ENCODE results near the gene OR2T11. TPM values are rescaled to one million over a fixed set of nuclear protein-coding genes. Genes with fewer than 3 reads are reported as not detected.
"Not testable (repeated sequence)": the region's sequence is repeated elsewhere in the genome, so short reads cannot be mapped to it uniquely, and the experiment has no call there.

OR2T11 gene, protein sequence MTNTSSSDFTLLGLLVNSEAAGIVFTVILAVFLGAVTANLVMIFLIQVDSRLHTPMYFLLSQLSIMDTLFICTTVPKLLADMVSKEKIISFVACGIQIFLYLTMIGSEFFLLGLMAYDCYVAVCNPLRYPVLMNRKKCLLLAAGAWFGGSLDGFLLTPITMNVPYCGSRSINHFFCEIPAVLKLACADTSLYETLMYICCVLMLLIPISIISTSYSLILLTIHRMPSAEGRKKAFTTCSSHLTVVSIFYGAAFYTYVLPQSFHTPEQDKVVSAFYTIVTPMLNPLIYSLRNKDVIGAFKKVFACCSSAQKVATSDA
- not detected for polyA plus RNA-seq (2012; ENCODE audit: insufficient read length, low read depth)

DNA sequence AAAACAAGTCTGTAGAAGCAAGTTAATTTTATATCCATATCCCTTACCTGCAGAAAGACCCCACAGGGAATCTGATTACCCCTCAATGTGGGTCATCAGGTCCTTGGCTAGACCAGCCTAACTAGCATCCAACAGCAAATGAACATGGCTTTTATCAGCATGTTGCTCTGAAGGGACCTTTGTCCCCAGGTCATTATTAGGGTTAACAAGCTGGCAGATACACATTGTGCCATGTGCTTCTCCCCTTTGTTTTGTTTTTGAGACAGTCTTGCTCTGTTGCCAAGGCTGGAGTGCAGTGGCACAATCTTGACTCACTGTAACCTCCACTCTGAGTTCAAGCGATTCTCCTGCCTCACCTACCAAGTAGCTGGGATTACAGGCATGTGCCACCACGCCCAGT, at the start of gene OR2T11:
Gene OR2T11 (minus strand): TSS at position 101 of the 400 bp plus-strand sequence. CDS start 7,963 bp downstream, outside the sequence.
- TF ChIP-seq, protein P1, sequence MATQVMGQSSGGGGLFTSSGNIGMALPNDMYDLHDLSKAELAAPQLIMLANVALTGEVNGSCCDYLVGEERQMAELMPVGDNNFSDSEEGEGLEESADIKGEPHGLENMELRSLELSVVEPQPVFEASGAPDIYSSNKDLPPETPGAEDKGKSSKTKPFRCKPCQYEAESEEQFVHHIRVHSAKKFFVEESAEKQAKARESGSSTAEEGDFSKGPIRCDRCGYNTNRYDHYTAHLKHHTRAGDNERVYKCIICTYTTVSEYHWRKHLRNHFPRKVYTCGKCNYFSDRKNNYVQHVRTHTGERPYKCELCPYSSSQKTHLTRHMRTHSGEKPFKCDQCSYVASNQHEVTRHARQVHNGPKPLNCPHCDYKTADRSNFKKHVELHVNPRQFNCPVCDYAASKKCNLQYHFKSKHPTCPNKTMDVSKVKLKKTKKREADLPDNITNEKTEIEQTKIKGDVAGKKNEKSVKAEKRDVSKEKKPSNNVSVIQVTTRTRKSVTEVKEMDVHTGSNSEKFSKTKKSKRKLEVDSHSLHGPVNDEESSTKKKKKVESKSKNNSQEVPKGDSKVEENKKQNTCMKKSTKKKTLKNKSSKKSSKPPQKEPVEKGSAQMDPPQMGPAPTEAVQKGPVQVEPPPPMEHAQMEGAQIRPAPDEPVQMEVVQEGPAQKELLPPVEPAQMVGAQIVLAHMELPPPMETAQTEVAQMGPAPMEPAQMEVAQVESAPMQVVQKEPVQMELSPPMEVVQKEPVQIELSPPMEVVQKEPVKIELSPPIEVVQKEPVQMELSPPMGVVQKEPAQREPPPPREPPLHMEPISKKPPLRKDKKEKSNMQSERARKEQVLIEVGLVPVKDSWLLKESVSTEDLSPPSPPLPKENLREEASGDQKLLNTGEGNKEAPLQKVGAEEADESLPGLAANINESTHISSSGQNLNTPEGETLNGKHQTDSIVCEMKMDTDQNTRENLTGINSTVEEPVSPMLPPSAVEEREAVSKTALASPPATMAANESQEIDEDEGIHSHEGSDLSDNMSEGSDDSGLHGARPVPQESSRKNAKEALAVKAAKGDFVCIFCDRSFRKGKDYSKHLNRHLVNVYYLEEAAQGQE (IDR thresholded peaks at IDR 0.05; ENCODE audit: insufficient read depth in 1 of 2, low read depth in 2 of 2, low read length in 2 of 2), result not testable (repeated sequence)
- not testable (repeated sequence) for TF ChIP-seq POLR2AphosphoS5 (IDR thresholded peaks at IDR 0.05; ENCODE audit: low read depth, low read length); FOXP2 (optimal IDR thresholded peaks at IDR 0.05; ENCODE audit: borderline replicate concordance, extremely low read depth, extremely low read length, insufficient read depth)

- TF ChIP-seq POLR2AphosphoS5 (IDR thresholded peaks at IDR 0.05; ENCODE audit: low read depth, low read length) (no peak), TAF1 (IDR thresholded peaks at IDR 0.05; ENCODE audit: borderline replicate concordance, insufficient read depth, low read length) (no peak), FOXP2 (optimal IDR thresholded peaks at IDR 0.05; ENCODE audit: borderline replicate concordance, extremely low read depth, extremely low read length, insufficient read depth) (no peak), SIN3A (IDR thresholded peaks at IDR 0.05; ENCODE audit: borderline replicate concordance, insufficient read depth, low read length) (no peak)
- TF ChIP-seq, protein P1 (IDR thresholded peaks at IDR 0.05; ENCODE audit: insufficient read depth in 1 of 2, low read depth in 2 of 2, low read length in 2 of 2), result no peak
Measured at GRCh38 chr1:248681651-248682050, 46.8 kb upstream of the OR2T11 start.

DNA sequence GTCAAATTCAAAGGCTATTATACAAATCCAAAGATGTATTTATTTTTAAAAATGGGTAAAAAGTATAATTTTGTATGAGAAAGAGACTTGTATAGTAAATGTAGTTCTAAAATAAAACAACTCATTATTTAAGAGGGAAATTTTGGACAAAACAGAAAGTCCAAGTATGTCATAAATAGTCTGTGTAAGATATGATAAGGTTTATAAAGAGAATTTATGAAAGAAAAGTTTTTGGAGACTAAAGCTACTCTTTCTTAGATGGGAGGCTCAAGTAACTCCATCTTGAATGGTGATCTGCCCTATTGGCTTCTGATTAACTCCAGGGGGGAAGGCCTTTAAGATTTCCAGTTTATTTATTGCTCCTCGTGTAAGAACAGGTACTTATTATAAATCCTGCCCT, 35.1 kb upstream of the OR2T11 start:
- no peak for TF ChIP-seq FOXP2 (optimal IDR thresholded peaks at IDR 0.05; ENCODE audit: borderline replicate concordance, extremely low read depth, extremely low read length, insufficient read depth)
- TF ChIP-seq, protein P1 (IDR thresholded peaks at IDR 0.05; ENCODE audit: insufficient read depth in 1 of 2, low read depth in 2 of 2, low read length in 2 of 2), result no peak
- TF ChIP-seq TAF1 (IDR thresholded peaks at IDR 0.05; ENCODE audit: borderline replicate concordance, insufficient read depth, low read length), result no peak
- TF ChIP-seq POLR2AphosphoS5 (IDR thresholded peaks at IDR 0.05; ENCODE audit: low read depth, low read length), result no peak
- no peak for TF ChIP-seq SIN3A (IDR thresholded peaks at IDR 0.05; ENCODE audit: borderline replicate concordance, insufficient read depth, low read length)

DNA sequence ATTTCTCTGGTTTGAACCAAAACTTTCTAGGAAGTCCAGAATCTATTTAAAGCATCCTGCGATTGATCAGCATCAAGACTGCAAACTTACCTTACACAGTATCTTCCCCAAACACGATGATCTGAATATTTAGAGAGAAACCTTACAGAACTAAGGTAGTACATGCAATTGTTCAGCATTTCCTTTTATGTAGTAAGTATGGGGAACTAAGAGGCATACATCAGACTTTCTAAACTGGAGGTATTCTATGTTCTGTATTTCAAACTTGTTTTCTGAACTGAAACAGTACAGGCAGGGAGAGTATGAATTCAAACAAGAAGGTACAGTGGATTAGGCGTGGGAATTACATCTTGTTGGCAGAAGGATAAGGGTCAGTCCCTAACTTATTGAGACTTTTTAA, 20.5 kb upstream of the OR2T11 start, which contains the start of gene OR2T27:
Gene OR2T27 (minus strand): TSS at position 175 of the 400 bp plus-strand sequence. CDS start 4,644 bp downstream, outside the sequence.
- not testable (repeated sequence) for TF ChIP-seq SIN3A (IDR thresholded peaks at IDR 0.05; ENCODE audit: borderline replicate concordance, insufficient read depth, low read length); FOXP2 (optimal IDR thresholded peaks at IDR 0.05; ENCODE audit: borderline replicate concordance, extremely low read depth, extremely low read length, insufficient read depth); POLR2AphosphoS5 (IDR thresholded peaks at IDR 0.05; ENCODE audit: low read depth, low read length)

DNA sequence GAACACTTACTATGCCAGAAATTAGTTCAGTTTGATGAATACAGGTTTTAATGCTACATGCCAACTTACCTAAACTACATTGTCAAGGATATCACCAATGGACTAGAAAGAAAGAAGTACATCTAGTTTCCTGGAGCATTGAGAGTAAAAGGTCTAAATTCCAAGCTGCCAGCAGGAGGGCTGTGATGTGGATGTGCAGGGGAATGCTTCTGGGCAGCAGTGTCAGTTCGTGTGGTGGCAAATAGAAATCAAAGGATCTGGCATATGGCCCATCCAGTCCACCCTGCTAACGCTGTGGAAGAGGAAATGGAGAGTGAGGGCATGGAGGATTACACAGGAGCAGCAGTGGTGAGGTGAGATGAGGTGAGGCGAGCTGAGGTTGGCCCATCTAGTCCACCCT, 10.3 kb upstream of the OR2T11 start, which contains the start of gene OR2T35:
Gene OR2T35 (minus strand): TSS at position 101 of the 400 bp plus-strand sequence. CDS start 6,020 bp downstream, outside the sequence.
- TF ChIP-seq SIN3A (IDR thresholded peaks at IDR 0.05; ENCODE audit: borderline replicate concordance, insufficient read depth, low read length); POLR2AphosphoS5 (IDR thresholded peaks at IDR 0.05; ENCODE audit: low read depth, low read length); TAF1 (IDR thresholded peaks at IDR 0.05; ENCODE audit: borderline replicate concordance, insufficient read depth, low read length): not testable (repeated sequence)
